Neuron (in vitro differentiated cells): ENCODE data around the gene TMC2.

Experiments
- H2AFZ ChIP-seq: one replicate; pipeline ENCODE4 v1.6.1; 2013; ENCODE audit warnings: low read depth, mild to moderate bottlenecking, inconsistent platforms, low read length, moderate library complexity
- H3K27me3 ChIP-seq: one replicate; pipeline ENCODE4 v1.6.1; 2013; ENCODE audit warnings: low read length; ENCODE audit not compliant: insufficient read depth
- H3K36me3 ChIP-seq: one replicate; pipeline ENCODE4 v1.6.1; 2013; ENCODE audit warnings: low read length; ENCODE audit not compliant: insufficient read depth
- H3K4me1 ChIP-seq: one replicate; pipeline ENCODE4 v1.6.1; 2013; ENCODE audit warnings: low read length; ENCODE audit not compliant: insufficient read depth
- H3K4me3 ChIP-seq: 2 replicates; pipeline ENCODE4 v1.5.1; 2013; ENCODE audit warnings: mild to moderate bottlenecking, low read length, moderate library complexity
- H3K9me3 ChIP-seq: one replicate; pipeline ENCODE4 v1.6.1; 2013; ENCODE audit warnings: low read length

The TMC2 gene

DNA sequence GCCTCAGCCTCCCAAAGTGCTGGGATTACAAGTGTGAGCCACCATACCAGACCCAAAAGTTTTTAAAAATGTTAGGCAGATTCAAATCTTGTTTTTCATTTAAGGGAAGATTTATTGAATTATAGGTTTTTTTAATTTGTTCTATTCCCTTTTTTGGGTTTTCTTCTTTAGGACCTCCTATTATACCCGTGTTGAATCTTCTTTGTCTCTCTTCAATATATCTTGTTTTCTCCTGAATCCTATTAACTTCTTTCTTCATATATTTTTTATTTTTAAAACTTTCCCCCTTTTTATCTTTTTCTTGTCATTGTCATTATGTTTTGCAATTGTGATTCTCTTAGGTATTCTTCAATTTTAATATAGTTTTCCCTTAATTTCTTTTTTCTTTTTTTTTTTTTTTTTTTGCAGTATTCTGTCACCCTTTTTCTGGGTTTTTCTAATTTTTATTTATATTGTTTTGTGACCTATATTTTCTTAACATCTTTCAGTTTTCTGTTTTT lies 70.2 kb downstream of the TMC2 start:
- H3K9me3 ChIP-seq, result no peaks in the 10 kb centered on the region
- no peak overlapping the region for H3K4me3 ChIP-seq
- H3K27me3 ChIP-seq, result peaks cover 5% of the 10 kb centered on the region
- no peak overlapping the region for H2AFZ ChIP-seq
- no peaks in the 10 kb centered on the region for H3K36me3 ChIP-seq
- H3K4me1 ChIP-seq, result no peaks in the 10 kb centered on the region

DNA sequence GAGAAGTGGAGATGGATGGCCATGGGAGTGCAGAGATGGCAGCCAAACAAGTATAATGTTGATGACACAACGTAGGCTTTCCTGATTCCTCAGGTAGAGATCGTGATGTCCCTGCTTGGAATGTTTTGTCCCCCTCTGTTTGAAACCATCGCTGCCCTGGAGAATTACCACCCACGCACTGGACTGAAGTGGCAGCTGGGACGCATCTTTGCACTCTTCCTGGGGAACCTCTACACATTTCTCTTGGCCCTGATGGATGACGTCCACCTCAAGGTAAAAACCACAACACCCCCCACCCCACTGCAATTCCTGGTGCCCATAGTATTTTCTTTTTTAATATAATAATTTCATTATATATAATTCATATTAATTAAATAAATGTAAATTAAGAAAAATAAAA lies 74.0 kb downstream of the TMC2 start:
- Histone ChIP-seq H3K4me1 (no peaks in the 10 kb centered on the region), H3K36me3 (no peaks in the 10 kb centered on the region), H2AFZ (no peak overlapping the region), H3K9me3 (no peaks in the 10 kb centered on the region), H3K27me3 (no peaks in the 10 kb centered on the region), H3K4me3 (no peak overlapping the region)

DNA sequence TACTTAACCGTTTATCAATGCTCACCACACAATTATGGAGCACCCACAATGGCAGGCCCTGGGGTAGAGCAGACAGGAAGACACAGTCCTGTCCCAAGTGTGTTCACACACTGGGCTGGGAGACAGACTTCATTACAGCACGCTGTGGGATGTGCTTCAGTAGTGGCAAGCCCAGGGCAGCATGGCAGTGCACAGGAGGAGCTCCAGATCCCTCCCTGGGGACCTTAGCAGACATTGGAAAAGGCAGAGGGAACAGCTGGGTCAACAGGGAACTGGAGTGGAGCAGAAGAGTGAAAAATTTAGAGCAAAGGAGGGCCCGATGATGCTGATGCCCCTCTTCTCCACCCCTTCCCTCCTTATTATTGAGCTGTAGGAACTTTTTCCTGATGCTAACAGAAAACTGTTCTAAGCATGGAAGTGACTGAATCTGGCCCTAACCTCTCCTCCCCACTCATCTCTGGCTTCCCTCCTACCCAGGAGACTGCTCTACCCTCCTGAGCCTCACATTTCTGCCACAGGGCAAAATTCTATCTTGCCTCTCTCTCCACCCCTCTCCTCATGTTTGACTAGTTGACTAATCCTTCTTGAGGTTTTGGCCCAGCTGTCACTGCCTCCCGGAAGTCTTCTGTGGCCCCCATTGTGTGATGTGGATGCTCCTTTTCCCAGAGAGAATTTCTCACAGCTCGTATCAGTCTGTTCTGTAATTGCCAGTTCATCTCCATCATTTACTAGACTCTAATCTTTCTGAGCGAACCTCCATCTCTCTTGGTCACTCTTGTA lies 74.8 kb downstream of the TMC2 start:
- no peaks in the 10 kb centered on the region for H3K9me3 ChIP-seq
- H3K36me3 ChIP-seq, result no peaks in the 10 kb centered on the region
- no peaks in the 10 kb centered on the region for H3K4me1 ChIP-seq
- no peaks in the 10 kb centered on the region for H3K27me3 ChIP-seq
- no peak overlapping the region for H3K4me3 ChIP-seq
- H2AFZ ChIP-seq, result no peak overlapping the region

DNA sequence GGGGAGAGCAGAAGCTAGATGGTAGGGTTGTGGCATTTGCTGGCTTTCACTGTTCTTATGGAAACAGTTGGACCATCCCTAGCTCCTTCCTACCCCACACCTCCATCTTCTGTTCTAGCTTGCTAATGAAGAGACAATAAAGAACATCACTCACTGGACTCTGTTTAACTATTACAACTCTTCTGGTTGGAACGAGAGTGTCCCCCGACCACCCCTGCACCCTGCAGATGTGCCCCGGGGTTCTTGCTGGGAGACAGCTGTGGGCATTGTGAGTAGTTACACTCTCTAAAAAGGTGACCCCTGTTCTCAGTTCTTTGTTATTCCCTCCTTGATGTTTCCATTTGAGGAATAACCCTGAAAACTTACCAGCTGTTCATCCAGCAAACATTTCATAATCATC lies 75.7 kb downstream of the TMC2 start:
- Histone ChIP-seq H3K4me3 (no peak overlapping the region), H3K4me1 (no peaks in the 10 kb centered on the region), H3K9me3 (peaks cover 2% of the 10 kb centered on the region), H3K27me3 (no peaks in the 10 kb centered on the region), H3K36me3 (no peaks in the 10 kb centered on the region), H2AFZ (no peak overlapping the region)

DNA sequence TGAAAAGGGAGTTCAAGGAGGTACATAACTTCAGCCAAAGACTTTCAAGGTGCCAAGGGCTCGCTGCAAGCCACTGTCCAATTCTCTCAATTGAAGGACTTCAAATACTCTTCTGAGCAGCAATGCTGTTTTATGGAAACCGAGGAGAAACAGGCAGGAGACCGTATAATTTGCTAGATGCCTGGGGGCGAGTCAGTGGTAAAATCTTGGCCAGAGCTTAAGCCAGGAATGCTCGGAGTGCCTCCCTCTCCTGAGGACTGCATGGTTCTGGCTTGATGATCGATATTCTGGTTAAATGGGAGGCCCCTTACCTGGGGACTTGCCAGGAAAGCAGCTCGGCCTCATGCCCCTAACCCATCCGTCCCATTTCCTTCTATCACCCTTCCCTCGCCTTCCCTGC lies 80.3 kb downstream of the TMC2 start:
- Histone ChIP-seq H3K36me3 (no peaks in the 10 kb centered on the region), H2AFZ (no peak overlapping the region), H3K27me3 (peaks cover 11% of the 10 kb centered on the region), H3K9me3 (peaks cover 2% of the 10 kb centered on the region), H3K4me1 (no peaks in the 10 kb centered on the region), H3K4me3 (no peak overlapping the region)

DNA sequence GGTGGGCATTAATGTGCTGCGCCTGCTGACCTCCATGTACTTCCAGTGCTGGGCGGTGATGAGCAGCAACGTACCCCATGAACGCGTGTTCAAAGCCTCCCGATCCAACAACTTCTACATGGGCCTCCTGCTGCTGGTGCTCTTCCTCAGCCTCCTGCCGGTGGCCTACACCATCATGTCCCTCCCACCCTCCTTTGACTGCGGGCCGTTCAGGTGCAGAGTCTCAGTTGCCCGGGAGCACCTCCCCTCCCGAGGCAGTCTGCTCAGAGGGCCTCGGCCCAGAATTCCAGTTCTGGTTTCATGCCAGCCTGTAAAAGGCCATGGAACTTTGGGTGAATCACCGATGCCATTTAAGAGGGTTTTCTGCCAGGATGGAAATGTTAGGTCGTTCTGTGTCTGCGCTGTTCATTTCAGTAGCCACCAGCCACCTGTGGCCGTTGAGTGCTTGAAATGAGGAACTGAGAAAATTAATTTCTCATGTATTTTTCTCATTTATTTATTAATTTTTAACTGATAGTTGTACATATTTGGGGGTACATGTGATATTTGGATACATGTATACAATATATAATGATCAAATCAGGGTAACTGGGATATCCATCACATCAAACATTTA lies 80.8 kb downstream of the TMC2 start:
- H2AFZ ChIP-seq, result no peak overlapping the region
- H3K4me1 ChIP-seq, result no peaks in the 10 kb centered on the region
- H3K4me3 ChIP-seq, result no peak overlapping the region

DNA sequence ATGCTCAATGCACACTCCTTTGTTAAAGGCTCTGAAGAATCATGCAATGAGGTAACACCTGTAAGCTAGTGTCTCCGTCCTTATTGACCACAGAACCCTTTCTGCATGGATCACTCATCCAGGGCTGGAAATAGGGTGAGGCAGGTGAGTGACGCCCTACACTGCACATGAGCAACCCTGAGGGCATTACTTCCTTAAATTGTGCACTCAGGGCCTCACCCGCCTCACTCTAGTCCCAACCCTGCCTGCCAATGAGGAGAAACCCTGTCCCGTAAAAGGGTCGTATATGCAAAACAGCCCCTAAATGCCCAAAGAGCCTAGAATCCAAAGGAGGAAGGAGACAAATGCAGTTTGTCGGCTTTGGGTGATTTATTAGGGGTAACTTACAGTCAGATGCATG lies 82.4 kb downstream of the TMC2 start:
- Histone ChIP-seq H3K9me3 (peaks cover 2% of the 10 kb centered on the region), H3K27me3 (peaks cover 11% of the 10 kb centered on the region), H3K4me1 (no peaks in the 10 kb centered on the region), H3K36me3 (no peaks in the 10 kb centered on the region), H3K4me3 (no peak overlapping the region), H2AFZ (no peak overlapping the region)

More for the DNA sequence above, 80.8 kb downstream of the TMC2 start:
- H3K36me3 ChIP-seq, result no peaks in the 10 kb centered on the region
- peaks cover 11% of the 10 kb centered on the region for H3K27me3 ChIP-seq
- H3K9me3 ChIP-seq, result peaks cover 2% of the 10 kb centered on the region

DNA sequence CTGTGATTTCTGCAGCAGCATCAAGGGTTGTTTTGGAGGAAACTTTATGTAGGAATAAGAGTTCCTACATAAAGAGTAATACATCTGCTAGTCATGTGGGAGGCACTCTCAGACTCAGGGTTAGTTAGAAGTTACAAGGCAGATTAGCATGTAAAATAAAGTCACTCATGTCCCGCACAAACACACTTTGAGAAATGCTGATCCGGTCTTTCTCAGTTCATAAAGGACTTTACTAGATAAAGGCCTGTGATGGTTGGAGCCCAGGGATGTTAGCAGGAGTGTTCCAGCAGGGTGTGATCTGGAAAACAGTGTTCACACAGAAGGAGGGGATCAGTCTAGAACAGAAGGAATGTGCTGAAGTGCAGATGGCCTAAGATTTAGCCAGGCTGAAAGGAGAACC lies 83.0 kb downstream of the TMC2 start:
- no peak overlapping the region for H2AFZ ChIP-seq
- peaks cover 11% of the 10 kb centered on the region for H3K27me3 ChIP-seq
- no peaks in the 10 kb centered on the region for H3K4me1 ChIP-seq
- peaks cover 2% of the 10 kb centered on the region for H3K9me3 ChIP-seq
- H3K36me3 ChIP-seq, result no peaks in the 10 kb centered on the region
- H3K4me3 ChIP-seq, result no peak overlapping the region

DNA sequence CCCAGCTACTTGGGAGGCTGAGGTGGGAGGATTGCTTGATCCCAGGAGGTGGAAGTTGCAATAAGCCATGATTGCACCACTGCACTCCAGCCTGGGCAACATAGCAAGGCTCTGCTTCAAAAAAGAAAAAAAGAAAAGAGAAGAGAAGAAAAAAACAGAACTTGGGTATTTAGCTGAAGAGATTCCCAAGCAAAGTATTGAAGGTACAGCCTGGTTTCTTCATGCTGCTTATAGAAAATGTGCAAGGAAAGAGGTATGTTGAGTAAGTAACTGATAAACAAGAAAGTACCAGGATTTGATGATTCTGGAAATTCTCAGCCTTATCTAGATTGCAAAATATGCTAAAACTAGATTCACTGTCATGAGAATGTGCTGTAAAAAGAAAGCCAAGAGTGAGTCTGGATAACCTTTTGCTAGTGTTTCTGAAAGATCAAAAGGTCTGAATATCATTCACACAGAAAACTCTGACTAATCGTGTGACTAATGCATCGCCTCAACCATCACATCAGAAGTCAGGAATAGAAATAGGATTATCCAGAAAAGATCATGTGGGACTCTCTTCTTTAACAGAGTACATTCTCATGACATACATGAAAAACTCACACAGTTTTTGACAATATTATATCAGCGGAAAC lies 83.7 kb downstream of the TMC2 start:
- peaks cover 11% of the 10 kb centered on the region for H3K27me3 ChIP-seq
- no peak overlapping the region for H2AFZ ChIP-seq
- no peaks in the 10 kb centered on the region for H3K4me1 ChIP-seq
- no peaks in the 10 kb centered on the region for H3K36me3 ChIP-seq
- H3K4me3 ChIP-seq, result no peak overlapping the region
- peaks cover 2% of the 10 kb centered on the region for H3K9me3 ChIP-seq

DNA sequence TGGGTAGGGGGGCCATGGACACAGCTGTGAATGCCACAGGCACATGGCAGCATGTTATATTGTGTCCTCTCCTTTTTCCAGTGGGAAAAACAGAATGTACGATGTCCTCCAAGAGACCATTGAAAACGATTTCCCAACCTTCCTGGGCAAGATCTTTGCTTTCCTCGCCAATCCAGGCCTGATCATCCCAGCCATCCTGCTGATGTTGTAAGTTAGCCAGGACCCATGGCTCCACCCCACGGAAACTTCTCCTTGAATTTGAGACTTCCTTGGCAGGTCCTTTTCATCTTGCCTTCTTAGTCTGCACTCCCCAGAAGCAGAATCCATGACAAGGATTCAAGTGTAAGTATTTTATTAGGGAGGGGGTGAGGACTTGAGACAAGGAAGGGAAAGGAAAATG lies 87.8 kb downstream of the TMC2 start:
- Histone ChIP-seq H3K36me3 (no peaks in the 10 kb centered on the region), H3K4me1 (no peaks in the 10 kb centered on the region), H3K4me3 (no peak overlapping the region)

DNA sequence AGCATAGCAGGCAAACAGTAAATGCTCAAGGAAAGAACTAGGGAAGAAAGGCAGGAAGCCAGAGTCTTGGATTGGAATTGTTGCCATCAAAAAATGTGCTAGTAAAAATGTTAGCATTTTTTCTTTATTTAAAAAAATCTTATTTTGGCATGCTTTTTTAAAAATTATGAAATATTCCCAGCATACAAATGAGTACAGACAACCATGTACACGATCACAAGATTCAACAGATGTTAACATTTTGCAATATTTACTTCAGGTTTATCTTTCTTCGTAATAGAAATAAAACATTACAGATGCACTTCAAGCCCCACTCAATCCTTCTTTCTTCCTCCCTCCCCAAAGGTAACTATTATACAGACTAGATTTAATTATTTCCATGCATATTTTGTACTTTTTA lies 88.7 kb downstream of the TMC2 start:
- no peaks in the 10 kb centered on the region for H3K36me3 ChIP-seq
- no peak overlapping the region for H3K4me3 ChIP-seq
- no peaks in the 10 kb centered on the region for H3K4me1 ChIP-seq
- no peak overlapping the region for H2AFZ ChIP-seq
- H3K27me3 ChIP-seq, result peaks cover 6% of the 10 kb centered on the region
- peaks cover 3% of the 10 kb centered on the region for H3K9me3 ChIP-seq

More for the DNA sequence above, 87.8 kb downstream of the TMC2 start:
- no peak overlapping the region for H2AFZ ChIP-seq
- H3K27me3 ChIP-seq, result peaks cover 6% of the 10 kb centered on the region
- peaks cover 3% of the 10 kb centered on the region for H3K9me3 ChIP-seq

DNA sequence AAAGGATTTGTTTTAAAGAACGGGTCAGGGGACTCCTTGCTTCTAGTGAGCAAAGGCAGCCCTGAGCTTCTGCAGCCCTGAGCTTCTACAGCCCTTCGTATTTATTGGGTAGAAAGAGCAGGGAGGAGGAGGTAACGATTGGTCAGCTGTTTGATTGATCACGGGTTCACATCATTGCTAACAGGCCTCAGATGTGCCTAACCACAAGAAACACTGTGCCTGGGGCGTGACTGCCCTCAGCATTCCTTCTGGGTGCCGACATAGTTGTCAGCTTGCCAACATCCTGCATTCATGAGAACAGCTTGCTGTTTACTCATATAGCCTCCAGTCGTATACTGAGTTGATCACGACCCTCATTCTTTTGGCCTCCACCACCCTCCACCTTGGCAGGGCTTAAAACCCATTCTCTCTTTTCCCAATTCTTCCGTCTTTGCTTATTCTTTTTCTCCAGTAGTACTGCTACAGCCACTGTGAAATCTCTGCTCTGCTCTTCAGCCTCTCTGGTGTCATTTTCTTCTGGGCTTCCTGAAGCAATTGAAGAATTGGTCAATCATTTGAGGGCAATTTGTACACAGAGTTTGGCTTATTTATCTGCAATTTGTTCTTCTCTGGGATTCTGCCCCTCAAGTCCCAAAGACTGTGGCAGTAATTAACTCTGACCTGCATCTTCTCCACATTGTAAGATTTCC lies 90.6 kb downstream of the TMC2 start:
- Histone ChIP-seq H3K9me3 (peaks cover 6% of the 10 kb centered on the region), H3K4me3 (no peak overlapping the region), H2AFZ (no peak overlapping the region), H3K27me3 (peaks cover 6% of the 10 kb centered on the region), H3K4me1 (no peaks in the 10 kb centered on the region), H3K36me3 (no peaks in the 10 kb centered on the region)

DNA sequence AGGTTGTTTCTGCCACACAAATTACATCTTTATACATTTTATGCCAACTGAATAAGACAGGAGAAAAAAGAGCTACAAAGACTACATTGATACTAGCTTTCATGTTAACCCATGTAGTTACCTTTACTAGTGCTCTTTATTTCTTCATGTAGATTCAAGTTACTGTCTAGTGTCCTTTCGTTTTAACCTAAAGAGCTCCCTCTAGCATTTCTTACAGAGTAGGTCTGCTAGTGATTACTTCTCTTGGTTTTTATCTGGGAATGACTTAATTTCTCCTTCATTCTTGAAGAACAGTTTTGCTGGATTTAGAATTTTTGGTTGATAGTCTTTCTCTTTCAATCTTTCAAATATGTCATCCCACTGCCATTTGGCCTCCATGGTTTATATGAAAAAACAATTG lies 94.9 kb downstream of the TMC2 start:
- H3K36me3 ChIP-seq, result no peaks in the 10 kb centered on the region
- no peak overlapping the region for H3K4me3 ChIP-seq
- H3K27me3 ChIP-seq, result peaks cover 4% of the 10 kb centered on the region
- peaks cover 8% of the 10 kb centered on the region for H3K4me1 ChIP-seq
- H2AFZ ChIP-seq, result no peak overlapping the region
- H3K9me3 ChIP-seq, result peaks cover 4% of the 10 kb centered on the region
